Left ventricle myocardium inferior (tissue), 1 donor: ENCODE data around the gene KCNJ6. TPM values are rescaled to one million over a fixed set of nuclear protein-coding genes. Genes with fewer than 3 reads are reported as not detected.

Source experiments
- DNase-seq: peaks from one replicate; pipeline ENCODE4 v3.0.0-alpha.2; 2020
- H3K27ac ChIP-seq: fragments of 200-600 bp; replicated peaks from 2 replicates; pipeline ENCODE4 v1.8.0; 2021
- H3K27me3 ChIP-seq: fragments of 200-600 bp; 2 replicates; pipeline ENCODE4 v1.8.0; 2021; ENCODE audit warnings: low read depth
- H3K36me3 ChIP-seq: fragments of 200-600 bp; 2 replicates; pipeline ENCODE4 v1.8.0; 2021
- H3K4me1 ChIP-seq: fragments of 200-600 bp; 2 replicates; pipeline ENCODE4 v1.8.0; 2021
- H3K4me3 ChIP-seq: fragments of 200-600 bp; 2 replicates; pipeline ENCODE4 v1.8.0; 2021; ENCODE audit warnings: mild to moderate bottlenecking, moderate library complexity
- H3K9me3 ChIP-seq: fragments of 200-600 bp; replicated peaks from 2 replicates; pipeline ENCODE4 v1.8.0; 2021
- intact Hi-C: fragments of 100-400 bp; cut with micrococcal nuclease; formaldehyde crosslinking; loops from one replicate; pipeline ENCODE4 v1.11.0; 2022
- long read RNA-seq: library from polyadenylated mRNA; unstranded; transcript quantifications from one replicate; pipeline ENCODE4 v2.0.0, GENCODE V29; 2021
- total RNA-seq: library from RNA; stranded (reverse); fragmentation: NEBNext Ultra II Directional; extraction: Animal tissue kit (Norgen Biotek cat#: 25700); gene quantifications from one replicate; pipeline ENCODE4 v1.2.1, GENCODE V29; 2021
- TF ChIP-seq, protein P1 (sequence below): fragments of 200-600 bp; IDR thresholded peaks from 2 replicates; pipeline ENCODE4 v1.8.0; 2021; ENCODE audit warnings: antibody characterized with exemption, mild to moderate bottlenecking, borderline replicate concordance
- donor health status: DM: no; HTN: yes; CAD: no; lungs with severe emphysema.

The KCNJ6 gene, protein sequence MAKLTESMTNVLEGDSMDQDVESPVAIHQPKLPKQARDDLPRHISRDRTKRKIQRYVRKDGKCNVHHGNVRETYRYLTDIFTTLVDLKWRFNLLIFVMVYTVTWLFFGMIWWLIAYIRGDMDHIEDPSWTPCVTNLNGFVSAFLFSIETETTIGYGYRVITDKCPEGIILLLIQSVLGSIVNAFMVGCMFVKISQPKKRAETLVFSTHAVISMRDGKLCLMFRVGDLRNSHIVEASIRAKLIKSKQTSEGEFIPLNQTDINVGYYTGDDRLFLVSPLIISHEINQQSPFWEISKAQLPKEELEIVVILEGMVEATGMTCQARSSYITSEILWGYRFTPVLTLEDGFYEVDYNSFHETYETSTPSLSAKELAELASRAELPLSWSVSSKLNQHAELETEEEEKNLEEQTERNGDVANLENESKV
- total RNA-seq = not detected
- long read RNA-seq = 0 reads

DNA sequence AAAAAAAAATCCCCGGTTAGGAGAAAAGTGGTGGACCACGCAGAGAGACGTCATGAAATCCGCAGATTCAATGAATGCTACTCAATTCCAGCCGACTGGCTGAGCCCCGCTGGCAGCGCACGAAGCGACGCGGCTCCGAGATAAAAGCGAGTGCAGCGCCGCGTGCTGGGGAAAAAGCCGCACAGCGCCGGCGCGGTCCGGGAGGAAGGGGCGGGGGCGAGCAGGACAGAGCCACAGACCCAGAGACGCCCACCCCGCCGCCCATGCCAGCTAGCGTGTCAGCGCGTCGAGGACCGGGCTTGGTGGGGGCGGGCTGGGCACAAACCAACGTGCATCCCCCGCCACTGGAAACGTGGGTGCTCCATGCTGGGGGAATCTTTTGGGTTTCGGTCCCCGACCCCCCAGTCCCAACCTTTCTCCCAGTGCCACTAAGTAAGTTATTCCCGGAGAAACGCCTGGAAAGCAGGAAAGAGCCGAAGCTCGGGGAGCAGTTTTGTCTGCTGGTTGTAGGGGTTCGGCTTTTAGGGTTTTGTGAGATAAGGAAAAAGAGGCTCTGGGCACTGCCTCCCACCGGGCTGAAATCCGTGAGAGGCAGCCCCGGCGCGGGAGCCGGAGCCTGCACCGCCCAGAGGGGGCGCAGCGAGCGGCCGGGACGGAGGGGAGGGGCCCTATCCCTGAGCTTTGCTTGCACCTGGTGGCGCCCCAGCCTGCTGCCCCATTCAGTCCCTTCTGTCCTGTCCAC, at the start of gene KCNJ6:
Gene KCNJ6, minus strand, starts transcription at position 148 of the 742 bp plus-strand sequence. CDS start 75,775 bp downstream, outside the sequence.
- intact Hi-C loops = no loop called here
- no peaks in the 10 kb centered on the region for H3K36me3 ChIP-seq
- H3K9me3 ChIP-seq = no peaks in the 10 kb centered on the region
- peaks cover 98% of the 10 kb centered on the region for H3K27me3 ChIP-seq
- no peak for DNase-seq
- no peak within 1 kb of the TSS for H3K27ac ChIP-seq
- peaks cover 22% of the 10 kb centered on the region for H3K4me1 ChIP-seq
- TF ChIP-seq, protein P1, sequence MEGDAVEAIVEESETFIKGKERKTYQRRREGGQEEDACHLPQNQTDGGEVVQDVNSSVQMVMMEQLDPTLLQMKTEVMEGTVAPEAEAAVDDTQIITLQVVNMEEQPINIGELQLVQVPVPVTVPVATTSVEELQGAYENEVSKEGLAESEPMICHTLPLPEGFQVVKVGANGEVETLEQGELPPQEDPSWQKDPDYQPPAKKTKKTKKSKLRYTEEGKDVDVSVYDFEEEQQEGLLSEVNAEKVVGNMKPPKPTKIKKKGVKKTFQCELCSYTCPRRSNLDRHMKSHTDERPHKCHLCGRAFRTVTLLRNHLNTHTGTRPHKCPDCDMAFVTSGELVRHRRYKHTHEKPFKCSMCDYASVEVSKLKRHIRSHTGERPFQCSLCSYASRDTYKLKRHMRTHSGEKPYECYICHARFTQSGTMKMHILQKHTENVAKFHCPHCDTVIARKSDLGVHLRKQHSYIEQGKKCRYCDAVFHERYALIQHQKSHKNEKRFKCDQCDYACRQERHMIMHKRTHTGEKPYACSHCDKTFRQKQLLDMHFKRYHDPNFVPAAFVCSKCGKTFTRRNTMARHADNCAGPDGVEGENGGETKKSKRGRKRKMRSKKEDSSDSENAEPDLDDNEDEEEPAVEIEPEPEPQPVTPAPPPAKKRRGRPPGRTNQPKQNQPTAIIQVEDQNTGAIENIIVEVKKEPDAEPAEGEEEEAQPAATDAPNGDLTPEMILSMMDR = peak; percentile 64
- peak within 1 kb of the TSS; percentile 58 for H3K4me3 ChIP-seq

DNA sequence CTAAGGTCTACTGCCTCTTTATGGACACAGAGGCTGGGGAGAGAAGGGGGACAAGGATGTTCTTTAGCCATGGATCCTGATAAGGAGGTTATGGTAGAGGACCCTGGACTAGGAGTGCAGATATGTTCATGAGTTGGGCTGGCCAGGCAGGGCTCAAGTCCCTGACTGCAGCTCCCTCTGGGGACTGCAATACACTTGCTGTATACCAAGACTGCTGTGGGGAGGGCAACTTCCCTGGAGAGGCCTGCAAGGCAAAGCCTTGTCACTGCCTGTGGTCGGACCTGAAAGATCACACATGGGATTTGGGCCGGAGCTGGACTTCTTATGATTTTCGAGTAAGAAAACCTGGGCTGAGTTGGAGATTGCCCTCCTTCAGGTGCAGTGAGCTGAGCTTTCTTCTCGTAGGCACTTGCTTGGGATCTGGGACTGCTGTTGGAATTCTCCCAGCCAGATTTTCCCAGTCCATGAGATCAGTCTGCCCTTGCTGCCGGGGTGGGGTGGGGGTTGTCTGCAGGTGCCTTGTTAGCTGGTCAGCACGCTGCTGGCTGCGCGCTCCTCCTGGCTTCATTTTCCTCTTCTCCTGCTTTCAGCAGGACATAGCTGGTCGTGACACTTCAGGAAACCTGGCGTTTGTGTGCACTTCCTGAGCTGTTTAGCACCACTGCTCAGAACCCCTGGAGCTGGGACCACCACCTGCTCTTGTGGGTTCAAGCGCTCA, 49.0 kb upstream of the KCNJ6 start:
- Histone ChIP-seq H3K4me1 (peaks cover under 1% of the 10 kb centered on the region), H3K9me3 (no peaks in the 10 kb centered on the region), H3K27me3 (peaks cover 70% of the 10 kb centered on the region), H3K36me3 (no peaks in the 10 kb centered on the region), H3K27ac (no peak overlapping the region), H3K4me3 (no peak overlapping the region)
- intact Hi-C loops = no loop called here
- TF ChIP-seq, protein P1 = no peak
- DNase-seq = no peak

DNA sequence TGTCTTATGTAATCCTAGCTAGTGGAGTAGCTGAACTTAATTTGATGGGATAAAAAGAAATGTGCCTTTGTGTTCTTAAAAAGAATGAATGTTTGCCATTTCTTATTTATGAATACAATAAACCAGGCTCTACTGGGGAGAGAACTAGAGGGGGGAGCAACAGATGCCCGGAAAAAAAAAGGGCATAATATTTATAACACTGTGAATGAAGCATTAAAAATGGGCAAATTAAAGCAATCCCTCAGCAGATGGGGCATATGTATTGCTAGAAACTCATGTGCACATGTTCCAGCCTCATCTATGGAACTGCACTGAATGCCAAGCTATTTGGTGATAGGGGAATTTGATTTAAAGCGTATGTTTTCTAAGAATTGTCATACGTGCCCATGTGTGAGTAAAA, 42.3 kb upstream of the KCNJ6 start:
- Histone ChIP-seq H3K9me3 (no peaks in the 10 kb centered on the region), H3K4me1 (no peaks in the 10 kb centered on the region), H3K36me3 (no peaks in the 10 kb centered on the region), H3K4me3 (no peak overlapping the region), H3K27ac (no peak overlapping the region), H3K27me3 (peaks cover 80% of the 10 kb centered on the region)
- intact Hi-C loops = no loop called here
- DNase-seq = no peak
- TF ChIP-seq, protein P1 = no peak

DNA sequence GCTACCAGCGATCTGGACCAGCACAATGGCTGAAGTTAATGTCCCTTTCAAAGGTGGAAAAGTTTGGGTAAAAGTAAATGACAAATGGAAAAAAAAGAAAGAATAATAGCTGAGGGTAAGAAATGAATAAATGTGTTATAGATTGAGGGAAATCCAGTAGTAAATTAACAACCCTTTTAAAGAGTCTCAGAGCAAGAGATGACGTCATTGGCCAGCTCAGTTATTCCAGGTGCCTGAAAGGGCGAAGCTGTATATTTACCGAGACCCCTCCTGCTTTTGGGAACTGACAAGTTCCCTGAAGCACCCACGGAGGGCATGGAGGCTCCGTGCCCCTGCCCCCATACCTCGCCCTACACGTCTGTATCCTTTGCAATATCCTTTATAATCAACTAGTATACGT, 40.5 kb upstream of the KCNJ6 start:
- DNase-seq = no peak
- intact Hi-C loops = no loop called here
- Histone ChIP-seq H3K4me3 (no peak overlapping the region), H3K9me3 (no peaks in the 10 kb centered on the region), H3K27me3 (peaks cover 90% of the 10 kb centered on the region), H3K27ac (no peak overlapping the region), H3K36me3 (no peaks in the 10 kb centered on the region), H3K4me1 (no peaks in the 10 kb centered on the region)
- TF ChIP-seq, protein P1 = no peak

DNA sequence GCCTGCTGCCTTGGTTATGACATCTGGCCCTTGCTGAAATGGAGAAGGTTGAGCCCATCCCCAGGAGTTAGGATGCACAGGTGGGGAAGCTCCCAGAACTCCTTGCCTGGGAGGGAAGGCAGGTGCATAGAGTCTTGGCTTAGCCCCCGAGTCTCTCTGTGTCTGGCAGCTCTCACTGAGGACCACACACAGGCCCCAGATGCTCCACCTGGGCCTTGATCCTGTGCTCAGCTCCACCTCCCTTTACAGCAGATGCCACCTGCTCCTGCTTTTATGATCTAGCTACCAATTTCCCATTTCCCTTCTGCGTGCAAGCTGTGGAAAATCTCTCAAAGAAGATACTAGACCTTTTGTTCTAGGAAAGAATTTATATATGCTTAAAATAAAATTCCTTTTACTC, 28.8 kb upstream of the KCNJ6 start:
- no peaks in the 10 kb centered on the region for H3K36me3 ChIP-seq
- H3K27me3 ChIP-seq = peaks cover 27% of the 10 kb centered on the region
- TF ChIP-seq, protein P1 = no peak
- DNase-seq = no peak
- peaks cover 4% of the 10 kb centered on the region for H3K4me1 ChIP-seq
- H3K9me3 ChIP-seq = peaks cover 3% of the 10 kb centered on the region
- no peak overlapping the region for H3K27ac ChIP-seq
- intact Hi-C loops = no loop called here
- no peak overlapping the region for H3K4me3 ChIP-seq
